Breast epithelium (tissue), 3 donors: ENCODE measurements around the gene BRINP1.

Experiments used
- CTCF ChIP-seq, 3 donors: fragments of 450-650 bp; IDR thresholded peaks; one replicate each; pipeline ENCODE4 v1.5.1; 2016 to 2017; ENCODE audit warnings: antibody characterized with exemption in 3 of 3, mild to moderate bottlenecking in 3 of 3, moderate library complexity in 3 of 3
- POLR2A ChIP-seq: fragments of 450-650 bp; IDR thresholded peaks from one replicate; pipeline ENCODE4 v1.6.1; 2016; ENCODE audit warnings: antibody characterized with exemption, mild to moderate bottlenecking, moderate library complexity
- POLR2AphosphoS5 ChIP-seq, 3 donors: sonication (generic); formaldehyde crosslinking; IDR thresholded peaks; one replicate each; pipeline ENCODE4 v1.6.1; 2017; ENCODE audit warnings: antibody characterized with exemption in 3 of 3

GRCh38 chr9:119216651-119217331, 152.4 kb downstream of the BRINP1 start:
- TF ChIP-seq CTCF (IDR thresholded peaks at IDR 0.05): no peak
- no peak for TF ChIP-seq POLR2AphosphoS5 (IDR thresholded peaks at IDR 0.05)
- no peak for TF ChIP-seq POLR2A
